ENCODE measurements around the gene PAPSS1. TPM values are rescaled to one million over a fixed set of nuclear protein-coding genes. Genes with fewer than 3 reads are reported as not detected.
"Not testable (repeated sequence)": the region's sequence is repeated elsewhere in the genome, so short reads cannot be mapped to it uniquely, and the experiment has no call there.

Gene PAPSS1
- total RNA-seq, result 33.0 TPM
- long read RNA-seq, transcript PAPSS1-201 (12 exons, 2,731 nt), result major isoform, 121 of 141 reads
- long read RNA-seq, partial matches to known transcripts, result 10 of 141 reads
- long read RNA-seq, other reads (novel, unspliced or antisense), result 10 of 141 reads

- DNase-seq (ENCODE audit: low spot score), result peak; percentile 98
Observed at GRCh38 chr4:107719922-107720722, at the start of gene PAPSS1. TSS of gene PAPSS1 (minus strand) at chr4:107720234. CDS start at chr4:107720179, 55 bp downstream.

DNA sequence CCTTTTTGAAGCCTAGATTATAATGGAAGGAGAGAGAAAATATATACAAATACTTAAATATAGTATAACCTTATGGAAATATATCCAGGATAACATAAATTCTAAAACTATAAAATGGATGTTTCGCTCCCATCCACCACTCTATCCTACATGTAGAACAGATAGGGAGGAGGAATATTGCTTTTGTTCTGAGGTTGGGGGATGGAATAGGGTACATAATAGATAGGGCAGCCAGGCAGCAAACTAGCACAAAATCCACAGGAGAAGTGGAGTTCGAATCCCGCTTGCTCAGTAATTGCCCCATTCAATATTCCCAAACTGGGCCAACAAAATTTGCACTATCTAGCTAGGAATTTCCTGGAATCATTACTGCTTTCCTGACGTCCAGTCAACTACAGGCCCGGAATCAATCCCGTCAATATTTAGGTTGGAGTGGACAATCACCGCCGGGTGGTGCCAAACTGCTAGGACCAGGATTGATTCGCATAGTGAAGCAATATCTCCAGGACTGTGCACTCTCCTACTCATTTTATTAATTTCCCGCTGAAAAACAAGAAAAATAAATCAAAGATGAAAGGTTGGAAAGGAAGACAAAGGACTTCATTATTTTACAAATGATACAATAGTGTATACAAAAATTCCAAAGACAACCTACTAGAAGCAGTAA, 40.4 kb upstream of the PAPSS1 start:
- no peak for DNase-seq (ENCODE audit: low spot score)

DNA sequence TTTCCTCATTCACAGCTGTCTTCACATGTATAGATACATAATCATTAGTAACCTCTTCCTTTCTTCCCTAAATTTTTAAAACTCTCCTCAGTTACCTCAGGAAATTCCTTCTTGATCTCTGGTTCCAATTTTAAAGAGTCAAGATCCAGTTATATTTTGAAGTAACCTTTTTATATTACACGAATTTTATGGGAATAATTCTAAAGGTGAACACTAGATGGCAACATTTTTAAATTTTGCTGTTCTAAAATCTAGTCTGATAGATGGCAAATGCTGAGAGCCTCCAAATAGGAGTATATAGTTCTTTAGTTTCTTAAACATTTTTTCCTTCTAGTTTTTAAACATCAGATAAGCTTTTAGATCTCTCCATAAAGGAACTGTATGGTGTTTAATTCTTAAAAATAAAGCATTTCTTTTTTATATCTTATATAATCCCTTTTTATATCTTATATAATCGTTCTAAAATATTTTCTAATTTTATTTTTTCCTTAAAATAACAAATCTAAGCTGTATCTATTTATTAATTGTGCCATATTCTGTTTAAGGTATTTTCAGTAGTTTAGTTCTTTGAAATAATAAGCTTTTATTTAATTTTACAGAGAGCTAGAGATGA, 37.9 kb upstream of the PAPSS1 start:
- DNase-seq (ENCODE audit: low spot score), result no peak

- DNase-seq (ENCODE audit: low spot score), result no peak
Observed at GRCh38 chr4:107757283-107757682, 37.2 kb upstream of the PAPSS1 start.

DNA sequence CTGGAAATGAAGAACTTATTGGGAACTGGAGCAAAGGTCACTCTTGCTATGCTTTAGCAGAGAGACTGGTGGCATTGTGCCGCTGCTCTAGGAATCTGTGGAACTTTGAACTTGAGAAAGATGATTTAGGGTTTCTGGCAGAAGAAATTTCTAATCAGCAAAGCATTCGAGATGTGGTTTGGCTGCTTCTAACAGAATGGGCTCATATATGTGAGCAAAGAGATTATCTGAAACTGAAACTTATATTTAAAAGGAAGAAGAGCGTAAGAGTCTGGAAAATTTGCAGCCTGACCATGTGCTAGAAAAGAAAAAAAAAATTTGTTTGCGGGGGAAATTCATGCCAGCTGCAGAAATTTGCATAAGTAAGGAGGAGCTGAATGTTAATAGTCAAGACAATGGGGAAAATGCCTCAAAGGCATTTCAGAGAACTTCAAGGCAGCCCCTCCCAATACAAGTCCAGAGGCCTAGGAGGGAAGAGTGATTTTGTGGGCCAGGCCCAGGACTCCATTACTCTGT, 35.9 kb upstream of the PAPSS1 start:
- DNase-seq (ENCODE audit: low spot score), result no peak

- DNase-seq (ENCODE audit: low spot score), result no peak
Observed at GRCh38 chr4:107751670-107752069, 31.6 kb upstream of the PAPSS1 start.

GRCh38 chr4:107747748-107748486, 27.9 kb upstream of the PAPSS1 start:
- DNase-seq (ENCODE audit: low spot score), result no peak

DNA sequence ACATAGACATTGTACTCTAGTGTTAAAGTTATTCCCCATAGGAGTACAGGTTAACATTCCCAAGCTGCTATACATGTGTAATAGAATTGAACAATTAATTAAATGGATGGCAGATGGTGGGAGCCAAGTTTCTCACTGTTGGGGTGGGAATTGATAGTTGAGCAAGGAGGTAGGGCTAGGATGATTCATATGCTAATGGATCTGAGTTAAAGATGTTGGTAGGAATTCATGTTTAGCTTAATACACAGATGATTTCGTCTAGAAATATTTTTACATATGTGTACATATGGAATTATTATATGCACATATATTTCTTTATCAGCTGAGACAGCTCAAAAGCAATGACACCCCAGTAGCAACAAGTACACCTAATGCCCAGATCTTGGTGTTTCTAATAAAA, 26.1 kb upstream of the PAPSS1 start:
- DNase-seq (ENCODE audit: low spot score), result no peak

GRCh38 chr4:107744532-107744931, 24.5 kb upstream of the PAPSS1 start:
- no peak for DNase-seq (ENCODE audit: low spot score)

- DNase-seq (ENCODE audit: low spot score), result no peak
Observed at GRCh38 chr4:107743532-107743931, 23.5 kb upstream of the PAPSS1 start.

GRCh38 chr4:107742791-107743190, 22.8 kb upstream of the PAPSS1 start:
- DNase-seq (ENCODE audit: low spot score), result no peak

- DNase-seq (ENCODE audit: low spot score), result no peak
Observed at GRCh38 chr4:107742196-107742595, 22.2 kb upstream of the PAPSS1 start.

DNA sequence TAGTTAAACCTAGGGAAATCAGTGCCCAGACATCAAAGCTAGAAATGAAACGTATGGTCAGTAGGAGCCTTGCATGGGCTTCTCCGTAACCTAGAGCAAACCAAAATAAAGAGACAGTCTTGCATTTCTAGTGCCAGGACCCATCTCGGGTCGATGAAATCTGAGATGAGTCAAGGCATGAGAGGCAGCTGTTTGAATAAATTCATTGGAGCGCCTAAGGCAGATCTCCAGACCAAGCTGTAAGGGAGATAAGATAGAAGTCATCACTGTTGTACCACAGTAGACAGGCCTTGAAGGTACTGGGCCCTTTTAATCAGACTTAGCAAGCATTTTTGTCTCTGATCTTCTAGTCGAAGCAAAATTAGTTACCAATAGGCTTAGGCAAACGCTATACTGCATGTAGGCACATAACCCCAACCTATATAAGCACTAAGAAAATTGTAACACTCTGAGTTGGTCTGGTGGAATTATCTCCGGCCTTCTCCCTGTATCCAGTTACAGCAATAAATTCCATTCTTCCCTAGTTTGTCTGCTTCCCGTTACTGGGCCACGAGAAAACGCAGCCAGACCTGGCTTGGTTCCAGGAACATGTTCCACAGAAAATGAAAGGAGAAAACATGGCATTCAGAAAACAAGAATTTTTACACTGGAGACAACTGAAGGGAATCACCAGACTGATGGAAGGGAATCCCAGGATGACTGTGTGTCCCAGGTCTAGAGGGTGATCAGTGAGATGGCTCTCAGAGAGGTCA, 21.1 kb upstream of the PAPSS1 start:
- DNase-seq (ENCODE audit: low spot score), result no peak

DNA sequence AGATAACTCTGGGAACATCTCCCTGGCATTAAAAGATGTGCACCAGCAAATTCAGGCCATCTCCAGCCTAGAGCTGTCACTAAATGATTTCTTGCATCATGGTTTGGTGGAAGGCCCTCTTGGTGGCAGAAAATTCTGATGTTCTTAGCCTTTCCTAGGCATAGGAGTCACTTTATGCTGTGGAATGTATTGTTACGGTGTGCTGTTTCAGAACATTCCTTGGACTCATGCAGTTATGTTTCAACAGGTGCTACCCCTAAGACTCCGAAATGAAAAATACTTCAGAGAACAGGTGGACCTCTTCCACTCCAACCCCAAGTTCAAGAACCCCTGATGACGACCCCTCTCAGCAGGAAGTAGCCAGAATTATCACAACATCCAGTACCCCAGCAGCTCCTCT, 20.3 kb upstream of the PAPSS1 start:
- DNase-seq (ENCODE audit: low spot score), result no peak

GRCh38 chr4:107737450-107737849, 17.4 kb upstream of the PAPSS1 start:
- no peak for DNase-seq (ENCODE audit: low spot score)

DNA sequence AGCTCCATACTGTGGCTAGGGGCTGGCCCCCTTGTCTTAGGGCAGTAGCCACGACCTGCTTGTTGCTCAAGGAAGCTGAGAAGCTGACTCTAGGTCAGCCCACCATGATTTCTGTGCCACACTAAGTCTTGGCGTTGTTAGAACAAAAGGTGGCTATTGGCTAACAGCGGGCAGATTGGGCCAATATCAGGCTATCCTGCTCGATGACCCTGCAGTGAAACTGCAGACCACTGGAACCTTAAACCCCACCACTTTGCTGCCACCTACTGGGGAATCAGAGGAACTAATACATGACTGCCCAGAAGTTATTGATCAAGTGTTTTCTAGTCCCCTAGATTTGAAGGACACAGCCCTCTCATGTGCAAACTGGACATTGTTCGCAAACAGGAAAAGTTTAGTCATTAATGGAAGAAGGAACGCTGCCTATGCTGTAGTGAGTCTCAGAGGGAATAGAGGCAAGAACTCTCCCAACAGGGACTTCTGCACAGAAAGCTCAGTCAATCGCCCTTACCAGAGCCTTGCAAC, 17.0 kb upstream of the PAPSS1 start:
- DNase-seq (ENCODE audit: low spot score), result no peak

DNA sequence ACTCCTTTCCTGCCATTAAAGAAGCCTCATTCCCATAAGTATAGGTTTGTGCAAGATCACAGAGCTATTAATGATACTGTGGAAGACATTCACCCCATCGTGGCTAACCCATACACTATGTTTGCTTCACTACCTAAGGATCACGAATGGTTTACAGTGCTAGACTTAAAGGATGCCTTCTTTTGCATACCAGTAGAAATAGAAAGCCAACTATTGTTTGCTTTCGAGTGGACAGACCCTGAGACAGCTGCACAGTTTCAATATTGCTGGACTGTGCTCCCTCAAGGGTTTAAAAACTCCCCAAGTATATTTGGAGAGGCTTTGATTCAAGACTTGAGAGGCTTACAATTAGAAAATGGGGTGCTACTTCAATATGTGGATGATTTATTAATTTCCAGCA, 16.0 kb upstream of the PAPSS1 start:
- DNase-seq (ENCODE audit: low spot score), result no peak

- no peak for DNase-seq (ENCODE audit: low spot score)
Observed at GRCh38 chr4:107734120-107734519, 14.1 kb upstream of the PAPSS1 start.

DNA sequence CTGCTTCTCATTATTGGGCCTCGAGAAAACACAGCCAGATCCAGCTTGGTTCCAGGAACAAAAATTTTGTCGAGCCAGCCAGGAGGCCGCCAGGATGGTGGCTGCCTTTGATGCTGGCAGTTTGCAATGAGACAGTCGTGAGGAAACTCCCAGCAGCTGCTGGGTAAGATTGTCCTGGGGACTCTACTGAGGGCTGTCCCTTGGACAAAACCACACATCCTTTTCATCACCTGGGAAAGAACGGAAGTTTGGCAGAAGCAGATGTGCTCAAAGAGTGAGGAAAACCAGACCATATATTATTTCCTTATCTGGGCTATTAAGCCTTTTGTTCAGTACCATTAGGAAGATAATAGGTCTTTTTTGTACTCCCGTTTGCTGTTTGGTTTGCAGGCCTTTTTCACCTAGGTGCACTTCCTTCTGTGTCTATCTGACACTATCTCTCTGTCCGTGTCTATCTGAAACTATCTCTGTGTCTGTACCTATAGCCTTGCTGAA, 13.4 kb upstream of the PAPSS1 start:
- no peak for DNase-seq (ENCODE audit: low spot score)

- not testable (repeated sequence) for DNase-seq (ENCODE audit: low spot score)
Observed at GRCh38 chr4:107729050-107729449, 9.0 kb upstream of the PAPSS1 start.

Data from mesenteric fat pad (tissue), 1 donor.